Effector memory CD4-positive, alpha-beta T cell (primary cell): ENCODE results near the gene CSH2.

Experiments
- DNase-seq, 3 donors: peaks; one replicate each; pipeline ENCODE4 v3.0.0-alpha.2; 2020
- H3K27ac ChIP-seq: 2 replicates; pipeline ENCODE4 v1.7.0; 2013; ENCODE audit warnings: mild to moderate bottlenecking, low read length, moderate library complexity; ENCODE audit not compliant: insufficient read depth, poor library complexity, severe bottlenecking
- H3K27me3 ChIP-seq: replicated peaks from 2 replicates; pipeline ENCODE4 v1.7.0; 2013; ENCODE audit warnings: mild to moderate bottlenecking, low read length; ENCODE audit not compliant: insufficient read depth, control insufficient read depth, poor library complexity, severe bottlenecking
- H3K36me3 ChIP-seq: 2 replicates; pipeline ENCODE4 v1.7.0; 2013; ENCODE audit warnings: mild to moderate bottlenecking, low read length, moderate library complexity; ENCODE audit not compliant: control insufficient read depth, insufficient read depth
- H3K4me1 ChIP-seq: 2 replicates; pipeline ENCODE4 v1.7.0; 2013; ENCODE audit warnings: low read length, mild to moderate bottlenecking; ENCODE audit not compliant: control insufficient read depth, insufficient read depth, poor library complexity, severe bottlenecking
- H3K4me3 ChIP-seq: 2 replicates; pipeline ENCODE4 v1.7.0; 2013; ENCODE audit warnings: low read length, low read depth, mild to moderate bottlenecking; ENCODE audit not compliant: insufficient read depth, poor library complexity, severe bottlenecking
- H3K9me3 ChIP-seq: 2 replicates; pipeline ENCODE4 v1.7.0; 2013; ENCODE audit warnings: mild to moderate bottlenecking, low read length, moderate library complexity; ENCODE audit not compliant: control insufficient read depth

Gene CSH2

DNA sequence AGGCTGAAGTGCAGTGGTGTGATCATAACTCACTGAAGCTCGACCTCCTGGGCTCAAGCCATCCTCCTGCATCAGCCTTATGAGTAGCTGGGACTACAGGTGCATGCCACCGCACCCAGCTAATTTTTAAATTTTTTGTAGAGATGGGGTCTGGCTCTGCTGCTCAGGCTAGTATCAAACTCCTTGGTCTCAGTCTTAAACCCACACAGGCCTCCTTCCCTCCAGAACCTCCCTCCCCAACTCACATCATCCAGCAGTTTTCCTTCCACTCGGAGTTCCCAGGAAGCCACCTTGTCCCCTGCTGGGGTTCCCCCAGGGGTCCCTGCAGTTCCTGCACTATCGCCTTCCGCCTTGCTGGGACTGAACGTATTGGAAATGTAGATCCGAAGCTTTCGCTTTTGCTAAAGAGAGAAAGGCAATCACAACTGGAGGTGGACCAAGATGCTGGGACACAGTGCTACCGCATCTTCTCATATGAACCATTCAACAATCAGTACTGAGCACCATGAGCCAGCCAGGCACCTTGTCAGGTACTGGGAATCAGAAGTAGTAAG, 38.2 kb downstream of the CSH2 start:
- H3K9me3 ChIP-seq: no peaks in the 10 kb centered on the region
- peaks cover 35% of the 10 kb centered on the region for H3K4me1 ChIP-seq
- no peak overlapping the region for H3K4me3 ChIP-seq
- peaks cover 71% of the 10 kb centered on the region for H3K36me3 ChIP-seq
- no peaks in the 10 kb centered on the region for H3K27me3 ChIP-seq
- H3K27ac ChIP-seq: no peak overlapping the region
- DNase-seq: no peak

DNA sequence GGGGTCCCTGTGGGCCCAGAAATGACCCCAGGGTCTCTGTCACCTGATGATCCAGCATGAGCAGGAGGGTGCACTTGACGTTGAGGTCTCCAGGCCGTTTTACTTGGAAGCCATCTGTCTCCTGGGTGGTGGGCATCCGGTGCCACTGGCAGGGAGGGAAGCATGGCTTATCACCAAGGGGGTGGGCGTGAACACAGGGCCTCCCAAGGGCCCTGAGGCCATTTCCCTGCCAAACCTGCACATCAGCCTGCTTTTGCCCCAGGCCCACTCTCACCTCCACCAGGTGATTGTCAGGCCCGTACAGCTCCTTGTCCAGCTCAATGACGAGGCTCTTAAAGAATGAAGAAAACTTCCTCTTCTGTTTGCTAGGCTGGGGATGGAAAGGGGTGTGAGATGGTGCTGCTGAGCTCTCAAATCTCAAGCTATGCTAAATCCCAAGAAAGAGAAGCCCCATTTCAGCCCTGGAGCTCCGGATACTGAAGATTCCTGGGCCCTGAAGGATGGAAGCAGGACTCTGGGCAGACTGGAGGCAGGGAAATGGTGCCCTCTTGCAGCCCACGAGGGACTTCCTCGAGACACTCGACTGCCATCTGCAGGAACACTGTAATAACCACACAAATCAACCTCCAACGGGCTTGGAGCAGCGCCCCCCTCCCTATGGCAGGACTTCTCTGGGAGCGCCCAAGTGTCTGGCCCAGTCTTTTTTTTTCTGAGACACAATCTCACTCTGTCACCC, 38.9 kb downstream of the CSH2 start:
- H3K4me3 ChIP-seq: no peak overlapping the region
- H3K27ac ChIP-seq: peak overlapping the region; percentile 3
- no peaks in the 10 kb centered on the region for H3K9me3 ChIP-seq
- no peaks in the 10 kb centered on the region for H3K27me3 ChIP-seq
- H3K36me3 ChIP-seq: peaks cover 78% of the 10 kb centered on the region
- peaks cover 34% of the 10 kb centered on the region for H3K4me1 ChIP-seq
- DNase-seq: peak; percentile 36 to 55 (median 44)

DNA sequence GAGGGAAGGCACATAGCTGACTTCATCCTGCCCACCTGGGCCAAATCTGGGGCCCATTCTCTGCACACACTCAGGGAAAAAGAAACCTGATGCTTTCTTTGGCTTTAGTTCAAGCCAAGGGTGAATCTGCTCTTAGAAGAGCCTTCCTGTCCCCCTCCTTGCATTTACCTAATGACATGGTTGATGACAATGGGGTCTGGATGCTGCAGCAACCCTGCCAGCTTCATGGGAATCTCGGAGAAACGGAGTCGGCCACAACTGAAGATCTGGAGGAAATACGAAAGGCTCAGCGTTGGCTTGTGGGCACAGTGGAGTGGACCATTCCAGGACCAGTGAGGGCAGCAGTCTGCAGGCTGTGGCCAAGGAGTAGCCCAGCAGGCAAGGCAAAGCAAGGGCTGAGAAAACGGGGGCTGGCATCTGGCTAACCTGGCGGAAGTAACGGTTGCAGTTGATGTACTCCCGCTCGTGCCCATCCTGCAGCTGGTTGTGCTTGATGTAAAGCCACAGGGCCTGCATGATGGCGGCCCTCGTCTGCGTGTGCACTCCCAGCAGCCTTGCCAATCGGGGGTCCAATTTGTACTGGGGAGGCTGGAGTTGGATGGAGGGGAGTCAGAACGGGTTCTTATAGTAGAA, 39.6 kb downstream of the CSH2 start:
- Histone ChIP-seq H3K4me1 (peaks cover 30% of the 10 kb centered on the region), H3K9me3 (no peaks in the 10 kb centered on the region), H3K27ac (no peak overlapping the region), H3K4me3 (no peak overlapping the region), H3K27me3 (no peaks in the 10 kb centered on the region), H3K36me3 (peaks cover 83% of the 10 kb centered on the region)
- no peak for DNase-seq

DNA sequence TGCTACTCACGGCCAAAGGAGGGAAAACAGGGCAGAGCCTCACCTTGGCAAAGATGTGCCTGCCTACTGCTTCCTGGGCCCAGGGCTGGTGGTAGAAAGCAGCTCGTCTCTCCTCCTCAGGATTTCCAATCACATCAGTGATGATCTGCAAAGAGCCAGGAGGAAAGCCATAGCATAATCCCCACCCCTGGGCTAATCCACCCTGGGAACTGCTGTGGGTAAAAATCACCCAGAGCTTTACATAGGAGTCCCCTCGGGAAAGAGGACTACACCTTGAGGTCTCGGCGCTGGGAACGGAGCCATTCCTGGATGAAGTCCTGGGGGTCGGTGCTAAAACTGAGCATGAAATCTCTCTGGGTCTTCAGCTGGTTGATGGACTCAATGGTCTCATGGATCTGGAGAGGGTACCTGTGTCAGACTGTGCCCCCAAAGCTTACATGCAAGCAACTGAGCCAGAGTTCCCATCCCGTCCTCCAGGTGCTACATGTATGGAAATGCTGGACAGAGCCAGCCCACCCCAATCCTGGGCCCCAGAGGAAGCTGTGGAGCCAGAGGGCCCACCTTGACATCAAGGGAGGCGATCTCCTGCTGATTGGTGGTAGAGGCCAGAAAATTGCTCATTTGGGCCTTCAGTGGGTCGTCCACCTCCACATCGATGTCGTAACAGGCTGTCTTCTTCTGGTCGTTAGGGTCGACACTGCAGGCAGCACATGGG, 40.3 kb downstream of the CSH2 start:
- Histone ChIP-seq H3K4me3 (no peak overlapping the region), H3K27ac (no peak overlapping the region), H3K4me1 (peaks cover 32% of the 10 kb centered on the region), H3K9me3 (no peaks in the 10 kb centered on the region), H3K27me3 (no peaks in the 10 kb centered on the region), H3K36me3 (peaks cover 83% of the 10 kb centered on the region)
- DNase-seq: no peak

DNA sequence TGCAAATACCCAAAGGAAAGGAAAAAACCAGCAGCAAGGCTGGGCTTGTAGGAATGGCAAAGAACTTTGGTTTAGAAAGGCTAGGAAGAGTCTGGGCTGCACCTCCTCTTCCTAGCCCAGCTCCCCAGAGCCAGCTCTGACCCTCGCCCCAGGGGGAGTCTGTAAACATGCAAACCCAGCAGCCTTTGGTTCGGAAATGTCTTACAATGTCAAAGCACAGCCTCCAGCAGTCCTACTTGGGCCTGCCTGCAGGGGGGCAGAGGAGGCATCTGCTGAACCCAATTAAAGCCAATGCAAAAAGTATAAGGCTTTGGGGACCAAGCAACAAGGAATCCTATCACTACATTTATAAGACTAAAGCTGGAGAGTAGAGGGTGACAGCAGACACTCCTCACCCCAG, 41.0 kb downstream of the CSH2 start:
- no peaks in the 10 kb centered on the region for H3K9me3 ChIP-seq
- H3K36me3 ChIP-seq: peaks cover 83% of the 10 kb centered on the region
- no peaks in the 10 kb centered on the region for H3K27me3 ChIP-seq
- peaks cover 35% of the 10 kb centered on the region for H3K4me1 ChIP-seq
- no peak overlapping the region for H3K27ac ChIP-seq
- H3K4me3 ChIP-seq: no peak overlapping the region
- no peak for DNase-seq

DNA sequence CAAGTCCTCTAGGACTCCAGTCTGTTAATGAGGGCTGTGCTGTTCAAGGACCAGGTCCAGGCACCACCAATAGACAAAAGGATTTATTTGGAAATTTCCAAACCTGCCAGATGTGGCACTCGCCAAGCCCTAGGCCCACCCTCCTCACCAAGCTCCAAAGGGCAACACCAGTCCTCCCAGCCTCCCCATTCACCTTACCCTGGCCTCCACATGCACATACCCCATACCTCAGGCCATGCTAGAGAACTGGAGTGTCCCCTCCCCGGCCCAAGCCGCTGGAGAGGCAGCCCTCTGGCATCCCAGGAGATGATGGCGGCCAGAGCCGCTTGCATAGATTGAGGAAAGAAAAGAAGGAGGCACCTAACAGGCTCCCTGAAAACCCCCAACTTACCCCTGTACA, 41.5 kb downstream of the CSH2 start:
- no peak for DNase-seq
- no peak overlapping the region for H3K4me3 ChIP-seq
- H3K4me1 ChIP-seq: peaks cover 35% of the 10 kb centered on the region
- no peak overlapping the region for H3K27ac ChIP-seq
- H3K36me3 ChIP-seq: peaks cover 78% of the 10 kb centered on the region
- no peaks in the 10 kb centered on the region for H3K9me3 ChIP-seq
- H3K27me3 ChIP-seq: no peaks in the 10 kb centered on the region

DNA sequence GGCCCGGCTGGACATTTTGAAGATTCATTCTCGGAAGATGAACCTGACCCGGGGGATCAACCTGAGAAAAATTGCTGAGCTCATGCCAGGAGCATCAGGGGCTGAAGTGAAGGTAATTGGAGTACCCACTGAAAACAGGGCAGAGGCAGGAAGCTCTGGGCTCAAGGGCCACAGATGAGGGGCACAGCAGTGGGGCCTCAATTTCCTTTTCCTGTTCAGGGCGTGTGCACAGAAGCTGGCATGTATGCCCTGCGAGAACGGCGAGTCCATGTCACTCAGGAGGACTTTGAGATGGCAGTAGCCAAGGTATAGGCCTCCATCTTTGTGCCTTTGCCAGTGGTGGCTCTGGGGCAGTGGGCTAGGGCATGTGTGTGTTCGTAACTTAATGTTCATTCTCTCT, 42.0 kb downstream of the CSH2 start:
- peaks cover 73% of the 10 kb centered on the region for H3K36me3 ChIP-seq

DNA sequence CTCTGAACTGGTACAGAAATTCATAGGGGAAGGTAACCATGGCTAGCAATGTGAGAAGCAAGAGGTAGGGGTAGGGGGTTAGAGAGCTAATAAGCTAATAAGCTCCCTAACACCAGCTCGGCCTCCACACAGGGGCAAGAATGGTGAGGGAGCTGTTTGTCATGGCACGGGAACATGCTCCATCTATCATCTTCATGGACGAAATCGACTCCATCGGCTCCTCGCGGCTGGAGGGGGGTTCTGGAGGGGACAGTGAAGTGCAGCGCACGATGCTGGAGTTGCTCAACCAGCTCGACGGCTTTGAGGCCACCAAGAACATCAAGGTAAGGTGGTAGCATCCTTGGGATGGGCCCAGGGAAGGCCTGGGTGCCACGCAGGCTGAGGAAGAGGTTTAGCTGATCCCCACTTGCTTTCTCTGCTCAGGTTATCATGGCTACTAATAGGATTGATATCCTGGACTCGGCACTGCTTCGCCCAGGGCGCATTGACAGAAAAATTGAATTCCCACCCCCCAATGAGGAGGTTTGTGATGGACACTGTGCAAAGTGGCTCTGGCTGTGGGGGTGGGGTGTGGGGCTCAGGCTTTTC, 42.5 kb downstream of the CSH2 start:
- DNase-seq: no peak
- no peak overlapping the region for H3K27ac ChIP-seq
- H3K4me1 ChIP-seq: peaks cover 39% of the 10 kb centered on the region
- no peak overlapping the region for H3K4me3 ChIP-seq
- no peaks in the 10 kb centered on the region for H3K9me3 ChIP-seq
- H3K27me3 ChIP-seq: no peaks in the 10 kb centered on the region
- H3K36me3 ChIP-seq: peaks cover 68% of the 10 kb centered on the region

More for the DNA sequence above, 42.0 kb downstream of the CSH2 start:
- peaks cover 35% of the 10 kb centered on the region for H3K4me1 ChIP-seq
- no peak overlapping the region for H3K4me3 ChIP-seq
- DNase-seq: no peak
- H3K9me3 ChIP-seq: no peaks in the 10 kb centered on the region
- no peak overlapping the region for H3K27ac ChIP-seq
- H3K27me3 ChIP-seq: no peaks in the 10 kb centered on the region

DNA sequence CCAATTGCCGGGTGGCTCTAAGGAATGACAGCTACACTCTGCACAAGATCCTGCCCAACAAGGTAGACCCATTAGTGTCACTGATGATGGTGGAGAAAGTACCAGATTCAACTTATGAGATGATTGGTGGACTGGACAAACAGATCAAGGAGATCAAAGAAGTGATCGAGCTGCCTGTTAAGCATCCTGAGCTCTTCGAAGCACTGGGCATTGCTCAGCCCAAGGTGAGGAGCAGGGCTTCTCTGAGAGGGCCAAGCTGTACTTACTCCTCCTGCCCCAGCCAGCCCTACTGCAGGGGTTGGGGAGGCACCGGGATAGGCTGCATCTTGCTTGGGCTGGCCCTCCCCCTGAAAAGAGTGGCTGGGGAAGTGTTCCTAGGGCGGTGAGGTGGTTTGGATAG, 43.2 kb downstream of the CSH2 start:
- no peak overlapping the region for H3K4me3 ChIP-seq
- no peaks in the 10 kb centered on the region for H3K27me3 ChIP-seq
- H3K27ac ChIP-seq: no peak overlapping the region
- H3K9me3 ChIP-seq: no peaks in the 10 kb centered on the region
- peaks cover 65% of the 10 kb centered on the region for H3K36me3 ChIP-seq
- H3K4me1 ChIP-seq: peaks cover 42% of the 10 kb centered on the region
- DNase-seq: no peak
